GM18505 (cell line): ENCODE data around the gene SLC26A9.

Source experiments
- ATAC-seq: cut with Tn5 transposase; IDR thresholded peaks from one replicate; pipeline ENCODE4 v1.9.1; 2021; ENCODE audit not compliant: unreplicated experiment
- POLR2A ChIP-seq: IDR thresholded peaks from 4 replicates; pipeline ENCODE4 v1.6.1; 2011; ENCODE audit warnings: borderline replicate concordance; ENCODE audit not compliant: insufficient read depth, insufficient read length; ENCODE audit errors: extremely low read depth

The SLC26A9 gene

GRCh38 chr1:205943245-205943644, at the start of gene SLC26A9:
Gene SLC26A9 (minus strand): TSS chr1:205943456. CDS start chr1:205935820, 7,636 bp downstream.
- no peak for TF ChIP-seq POLR2A
- ATAC-seq: no peak

GRCh38 chr1:205992218-205992882, 49.1 kb upstream of the SLC26A9 start:
- ATAC-seq: no peak
- no peak for TF ChIP-seq POLR2A

GRCh38 chr1:205991237-205991636, 48.0 kb upstream of the SLC26A9 start:
- ATAC-seq: no peak
- no peak for TF ChIP-seq POLR2A

GRCh38 chr1:205990226-205990625, 47.0 kb upstream of the SLC26A9 start:
- TF ChIP-seq POLR2A: no peak
- ATAC-seq: no peak

GRCh38 chr1:205989786-205990185, 46.5 kb upstream of the SLC26A9 start:
- no peak for TF ChIP-seq POLR2A
- no peak for ATAC-seq

- no peak for ATAC-seq
- no peak for TF ChIP-seq POLR2A
Observed at GRCh38 chr1:205988585-205988995, 45.3 kb upstream of the SLC26A9 start.

- no peak for ATAC-seq
- no peak for TF ChIP-seq POLR2A
Observed at GRCh38 chr1:205986861-205987260, 43.6 kb upstream of the SLC26A9 start.

- TF ChIP-seq POLR2A: no peak
Observed at GRCh38 chr1:205986292-205986691, 43.0 kb upstream of the SLC26A9 start.

GRCh38 chr1:205985330-205986005, 42.2 kb upstream of the SLC26A9 start:
- ATAC-seq: no peak
- TF ChIP-seq POLR2A: no peak

More at GRCh38 chr1:205986292-205986691, 43.0 kb upstream of the SLC26A9 start:
- ATAC-seq: no peak

GRCh38 chr1:205983925-205984725, 40.9 kb upstream of the SLC26A9 start:
- ATAC-seq: no peak
- no peak for TF ChIP-seq POLR2A

- no peak for TF ChIP-seq POLR2A
- no peak for ATAC-seq
Observed at GRCh38 chr1:205981257-205981656, 38.0 kb upstream of the SLC26A9 start.

GRCh38 chr1:205980237-205980870, 37.1 kb upstream of the SLC26A9 start:
- TF ChIP-seq POLR2A: no peak
- no peak for ATAC-seq

GRCh38 chr1:205979301-205979700, 36.0 kb upstream of the SLC26A9 start:
- ATAC-seq: no peak
- no peak for TF ChIP-seq POLR2A
